PC-3 (cell line): ENCODE data around the gene SNX22.

Experiments used
- CTCF ChIP-seq: fragments of 300-600 bp; sonication (generic); conservative IDR thresholded peaks from 2 replicates; pipeline ENCODE4 v1.5.1; 2017; ENCODE audit warnings: antibody characterized with exemption, low read depth, mild to moderate bottlenecking, low read length
- EZH2 ChIP-seq: fragments of 300-600 bp; sonication (generic); IDR thresholded peaks from one replicate; pipeline ENCODE4 v1.6.1; 2017; ENCODE audit warnings: antibody characterized with exemption, mild to moderate bottlenecking, low read length; ENCODE audit not compliant: unreplicated experiment
- EZH2phosphoT487 ChIP-seq: fragments of 300-600 bp; sonication (generic); IDR thresholded peaks from 2 replicates; pipeline ENCODE4 v1.6.1; 2018; ENCODE audit warnings: mild to moderate bottlenecking, antibody characterized with exemption, low read length, borderline replicate concordance

- TF ChIP-seq CTCF (no peak), EZH2phosphoT487 (no peak), EZH2 (no peak)
Measured at GRCh38 chr15:64205202-64205601, 53.7 kb downstream of the SNX22 start.
